HG03460 (cell line): ENCODE results near the gene TLX2.

Source experiments
- ATAC-seq: cut with Tn5 transposase; IDR thresholded peaks from one replicate; pipeline ENCODE4 v1.9.1; 2021; ENCODE audit not compliant: unreplicated experiment

TLX2 gene

GRCh38 chr2:74496997-74497776 lies 17.1 kb upstream of the TLX2 start:
- no peak for ATAC-seq

DNA sequence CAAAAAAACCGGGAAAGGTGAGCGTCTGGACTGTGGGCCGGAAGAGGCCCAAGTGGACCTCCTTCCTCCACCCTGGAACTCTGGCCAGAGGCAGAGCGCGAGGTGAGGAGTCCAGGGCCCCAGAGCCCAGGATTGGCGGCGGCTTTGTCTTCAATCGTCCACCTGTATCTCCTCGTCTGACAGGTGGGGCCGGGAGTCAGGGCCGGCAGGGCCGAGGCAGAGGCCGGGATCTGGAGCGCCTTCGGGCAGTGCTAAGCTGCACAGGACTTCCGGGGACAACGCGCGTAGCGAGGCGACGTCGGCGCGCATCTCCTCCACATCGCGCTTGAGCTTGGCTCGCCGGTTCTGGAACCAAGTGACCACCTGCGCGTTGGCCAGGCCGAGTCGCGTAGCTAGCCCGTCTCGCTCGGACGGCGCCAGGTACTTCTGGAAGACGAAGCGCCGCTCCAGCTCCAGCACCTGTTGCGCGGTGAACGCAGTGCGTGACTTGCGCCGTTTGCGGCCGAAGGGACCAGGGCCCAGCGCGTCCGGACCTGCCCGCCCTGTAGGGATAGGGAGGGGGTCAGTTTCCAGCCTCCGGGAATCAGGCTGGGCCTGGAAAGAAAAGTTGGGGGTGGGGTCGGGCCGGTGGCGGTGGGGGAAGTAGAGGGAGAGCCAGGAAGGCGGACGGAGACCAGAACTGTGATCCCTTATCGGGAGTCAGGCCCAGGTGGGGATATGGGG lies 16.3 kb upstream of the TLX2 start:
- ATAC-seq, result no peak

DNA sequence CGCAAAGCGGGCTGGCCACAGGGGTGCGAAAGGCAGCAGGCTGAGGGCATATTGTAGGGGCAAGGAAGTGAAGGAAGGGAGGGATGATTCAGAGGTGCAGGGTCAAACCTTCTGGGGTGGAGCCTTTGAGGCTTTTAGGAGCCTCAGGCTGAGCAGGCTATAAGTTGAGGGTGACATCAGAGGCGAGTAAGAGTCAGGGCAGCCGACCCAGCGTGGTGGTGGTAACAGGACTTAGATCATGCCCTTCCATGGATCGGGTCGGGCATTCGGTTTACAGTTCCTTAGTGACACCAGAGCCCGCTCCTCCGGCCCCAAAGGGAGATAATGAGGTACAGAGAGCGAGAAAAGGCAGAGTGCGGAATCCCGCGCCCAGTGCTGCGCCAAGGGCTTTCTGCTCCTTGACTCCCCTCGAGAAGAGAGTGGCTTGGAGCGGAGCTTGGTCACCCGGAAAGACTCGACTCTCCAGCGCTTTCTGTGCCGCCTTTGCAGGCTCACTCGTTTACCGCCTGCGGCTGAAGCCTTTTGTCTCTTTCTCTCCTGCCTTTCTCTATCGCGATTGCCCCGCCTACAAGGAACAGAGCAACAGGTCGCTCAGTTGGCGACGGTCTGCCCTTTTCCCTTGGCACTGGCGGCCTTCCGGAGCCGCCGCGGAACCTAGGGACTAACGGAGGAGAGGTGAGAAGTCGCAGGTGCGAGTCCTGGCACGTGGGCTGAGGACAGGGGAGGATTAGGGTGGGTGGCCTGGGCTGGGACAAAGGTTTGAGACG lies 15.6 kb upstream of the TLX2 start:
- ATAC-seq, result no peak

- ATAC-seq, result no peak
These were observed 14.8 kb upstream of the TLX2 start, which contains the start of gene LBX2 for GRCh38 chr2:74499267-74499939. LBX2 (minus strand) TSS chr2:74499603; CDS start chr2:74499537, 66 bp downstream.

- no peak for ATAC-seq
These were observed 14.2 kb upstream of the TLX2 start for GRCh38 chr2:74499940-74500577.

DNA sequence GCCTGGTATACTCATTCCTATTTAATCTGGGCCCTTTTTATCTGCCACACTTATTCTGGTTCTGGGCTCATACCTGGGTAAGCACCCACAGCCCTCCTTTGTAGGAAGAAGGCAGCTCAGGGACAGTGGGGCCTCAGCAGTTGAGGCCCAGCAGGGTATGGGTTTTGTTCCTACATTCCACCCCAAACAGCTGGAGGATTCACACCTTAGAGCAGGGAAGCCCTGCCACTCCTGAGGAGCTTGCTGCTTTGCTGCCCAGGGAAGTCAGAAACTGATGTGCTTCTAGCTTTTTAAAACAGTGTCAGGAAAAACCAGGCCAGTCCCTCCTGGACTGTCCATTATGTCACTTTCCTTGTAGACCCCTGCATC lies 13.7 kb upstream of the TLX2 start:
- ATAC-seq, result no peak

DNA sequence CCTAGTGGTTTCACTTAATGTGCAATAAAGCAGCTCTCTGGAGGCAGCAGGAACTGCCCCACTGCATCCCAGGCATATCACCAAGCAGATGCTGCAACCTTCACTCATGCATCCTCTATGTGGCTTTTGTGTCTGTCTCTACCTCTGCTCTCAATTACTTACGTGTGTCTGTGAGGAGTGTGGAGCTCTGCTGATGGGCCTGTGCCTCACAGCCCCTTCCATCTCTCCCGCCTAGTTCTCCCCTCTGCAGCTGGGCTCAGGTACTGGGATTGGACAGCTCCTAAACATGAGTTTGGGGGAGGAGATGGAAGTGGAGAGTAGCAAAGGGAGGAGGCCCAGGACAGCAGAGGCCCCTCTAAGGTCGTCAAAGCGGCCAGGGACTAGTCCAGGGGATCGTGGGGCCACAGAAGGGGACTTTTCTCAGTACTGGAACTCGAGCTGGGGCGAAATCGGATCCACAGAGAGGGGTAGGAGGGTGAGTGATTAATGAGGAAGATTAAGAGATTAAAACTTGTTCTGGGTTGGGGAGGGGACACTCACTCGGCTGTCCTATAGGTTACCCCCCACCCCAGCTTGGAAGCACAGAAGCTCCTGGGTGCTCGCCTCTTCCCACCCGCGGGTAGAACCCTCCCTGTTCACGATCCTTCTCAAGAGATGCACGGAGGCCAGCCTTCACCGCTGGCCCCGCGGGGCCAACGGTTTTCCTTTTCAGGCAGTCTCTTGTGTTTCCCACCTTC lies 12.7 kb upstream of the TLX2 start:
- no peak for ATAC-seq

GRCh38 chr2:74502147-74502719 lies 12.0 kb upstream of the TLX2 start:
- no peak for ATAC-seq

- ATAC-seq, result peak; percentile 38
These were observed 11.3 kb upstream of the TLX2 start for GRCh38 chr2:74502720-74503505.

DNA sequence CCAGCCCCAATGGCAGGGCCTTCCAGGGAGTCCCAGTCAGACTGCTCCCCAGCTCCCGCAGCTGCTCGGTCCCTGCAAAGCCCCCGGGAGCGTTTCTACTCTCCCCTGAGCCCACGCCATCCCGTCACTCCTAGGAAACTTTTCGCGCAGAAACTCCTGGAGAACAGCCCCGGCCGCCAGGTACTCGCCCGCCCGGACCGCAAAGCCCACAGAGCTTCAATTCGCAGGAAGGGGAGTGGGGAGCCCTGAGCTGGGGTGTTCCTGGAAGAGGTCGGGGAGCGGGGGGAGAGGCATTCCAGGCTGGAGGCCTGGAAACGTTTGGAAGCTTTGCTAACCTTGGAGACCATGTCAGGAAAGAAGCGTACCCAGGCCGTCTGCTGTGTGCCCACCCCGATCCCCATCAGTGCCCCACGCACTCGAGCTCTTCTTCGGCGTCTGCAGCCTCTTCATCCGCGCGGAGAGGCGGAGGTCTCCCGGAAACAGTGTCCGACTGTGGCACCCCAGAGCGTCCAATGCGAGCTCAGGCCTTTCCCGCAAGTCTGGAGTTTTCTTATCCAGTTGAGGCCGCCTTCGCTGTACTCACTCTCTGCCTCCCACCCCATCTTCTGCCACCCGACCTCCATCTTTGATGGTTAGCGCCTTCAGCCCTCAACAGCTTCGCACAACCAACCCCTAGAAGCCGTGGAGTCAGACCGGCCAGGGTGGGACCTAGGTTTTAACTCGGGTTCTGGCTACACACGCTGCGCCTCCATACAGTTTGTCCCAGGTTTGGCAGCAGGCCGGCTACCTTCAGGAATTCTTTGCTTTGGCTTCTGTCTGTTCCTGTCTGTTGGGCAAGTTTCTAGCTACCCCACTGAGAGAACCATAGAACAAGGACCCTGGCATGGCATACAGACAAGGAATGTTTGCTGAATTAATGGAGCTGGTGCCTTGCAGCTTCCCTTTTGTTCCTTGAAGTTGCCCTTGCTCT lies 10.5 kb upstream of the TLX2 start:
- no peak for ATAC-seq

DNA sequence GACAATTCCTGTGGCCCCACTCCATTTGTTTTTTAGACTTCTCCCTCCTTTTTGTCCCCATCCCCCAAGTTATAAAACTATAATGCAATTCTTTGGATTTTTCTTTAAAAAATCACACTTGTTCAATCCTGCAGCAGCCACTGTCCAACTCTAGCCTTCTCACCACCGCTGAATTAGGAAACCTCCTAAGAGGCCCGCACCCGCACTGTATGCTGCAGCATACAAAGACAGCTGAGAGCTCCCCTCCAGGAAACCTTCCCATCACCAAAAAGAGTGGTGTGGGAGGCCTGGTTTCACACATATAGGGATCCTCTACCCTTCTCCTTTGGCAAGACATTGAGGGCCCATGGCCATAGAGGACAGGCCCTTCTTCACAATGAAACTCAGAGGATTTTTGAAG lies 9.7 kb upstream of the TLX2 start:
- ATAC-seq, result no peak

- ATAC-seq, result no peak
These were observed 8.6 kb upstream of the TLX2 start for GRCh38 chr2:74505448-74506246.

DNA sequence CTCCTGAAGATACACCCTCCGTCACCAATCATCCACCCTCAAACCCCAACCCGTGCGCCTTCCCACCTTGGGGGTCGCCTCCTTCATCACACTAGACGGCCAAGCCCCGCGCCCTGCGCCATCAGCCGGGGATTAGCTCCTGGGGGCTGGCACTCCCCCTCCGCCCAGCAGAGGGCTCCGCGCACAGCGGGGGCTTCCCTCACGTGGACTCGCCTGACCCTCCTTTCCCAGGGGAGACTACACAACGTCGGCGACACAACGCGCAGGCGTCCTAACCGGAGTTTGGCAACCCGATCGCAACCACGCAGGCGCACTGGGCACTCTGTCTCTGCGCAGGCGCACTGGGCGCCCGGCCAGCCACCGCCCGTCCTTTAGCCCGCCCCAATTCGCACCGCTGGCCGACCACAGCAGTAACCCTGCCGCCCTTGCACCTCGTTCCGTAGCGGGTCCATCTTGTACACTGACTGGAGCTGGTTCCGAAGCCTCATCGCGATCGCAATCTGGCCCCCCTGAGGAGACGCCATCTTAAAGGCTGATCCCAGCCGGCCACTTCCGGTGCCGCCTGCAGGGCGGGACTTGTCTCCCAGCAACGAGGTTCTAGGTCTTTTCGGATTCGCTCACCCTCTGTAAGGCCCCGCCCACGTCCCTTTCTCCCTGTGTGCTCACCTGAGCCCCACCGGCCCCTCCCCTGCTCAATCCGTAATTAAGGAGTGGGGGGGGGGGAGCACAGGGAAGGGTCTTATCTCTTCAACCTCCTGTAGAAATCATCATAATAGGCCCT lies 6.9 kb upstream of the TLX2 start, which contains the start of gene PCGF1:
PCGF1 (minus strand) TSS at position 551 of the 781 bp plus-strand sequence; CDS start at position 524, 27 bp downstream.
- ATAC-seq, result peak; percentile 90

GRCh38 chr2:74507926-74508520 lies 6.2 kb upstream of the TLX2 start:
- peak; percentile 10 for ATAC-seq

- ATAC-seq, result no peak
These were observed 4.0 kb upstream of the TLX2 start for GRCh38 chr2:74510272-74510671.
